Ishikawa (cell line): ENCODE measurements around the gene MCL1.

Experiments
- CEBPB ChIP-seq: IDR thresholded peaks from 2 replicates; pipeline ENCODE4 v1.6.1; 2012
- CREB1 ChIP-seq: IDR thresholded peaks from 2 replicates; pipeline ENCODE4 v1.6.1; 2012; ENCODE audit warnings: low read depth
- EGR1 ChIP-seq: IDR thresholded peaks from 2 replicates; pipeline ENCODE4 v1.6.1; 2012
- EP300 ChIP-seq: IDR thresholded peaks from 2 replicates; pipeline ENCODE4 v1.6.1; 2012; ENCODE audit warnings: borderline replicate concordance
- FOXM1 ChIP-seq: IDR thresholded peaks from 2 replicates; pipeline ENCODE4 v1.6.1; 2012; ENCODE audit warnings: low read depth, borderline replicate concordance
- MAX ChIP-seq: IDR thresholded peaks from 2 replicates; pipeline ENCODE4 v1.6.1; 2012
- NFIC ChIP-seq: IDR thresholded peaks from 2 replicates; pipeline ENCODE4 v1.6.1; 2012
- RAD21 ChIP-seq: IDR thresholded peaks from 2 replicates; pipeline ENCODE4 v1.6.1; 2012; ENCODE audit warnings: low read depth
- REST ChIP-seq: IDR thresholded peaks from 2 replicates; pipeline ENCODE4 v1.6.1; 2012; ENCODE audit warnings: low read depth, mild to moderate bottlenecking
- TAF1 ChIP-seq: IDR thresholded peaks from 2 replicates; pipeline ENCODE4 v1.6.1; 2012; ENCODE audit warnings: low read depth, mild to moderate bottlenecking
- TCF12 ChIP-seq: IDR thresholded peaks from 2 replicates; pipeline ENCODE4 v1.6.1; 2012; ENCODE audit warnings: low read depth
- TEAD4 ChIP-seq: IDR thresholded peaks from 2 replicates; pipeline ENCODE4 v1.6.1; 2012
- USF1 ChIP-seq: IDR thresholded peaks from 2 replicates; pipeline ENCODE4 v1.6.1; 2012
- YY1 ChIP-seq: IDR thresholded peaks from 2 replicates; pipeline ENCODE4 v1.6.1; 2012; ENCODE audit warnings: low read depth
- ZBTB7A ChIP-seq: IDR thresholded peaks from 2 replicates; pipeline ENCODE4 v1.6.1; 2012; ENCODE audit warnings: low read depth

The MCL1 gene

GRCh38 chr1:150559656-150560010 is 19.8 kb downstream of the MCL1 start:
- TF ChIP-seq EGR1: no peak
- no peak for TF ChIP-seq NFIC
- TF ChIP-seq EP300: no peak
- TF ChIP-seq CREB1: no peak
- TF ChIP-seq REST: no peak
- no peak for TF ChIP-seq TCF12
- TF ChIP-seq RAD21: no peak
- TF ChIP-seq FOXM1: no peak
- TF ChIP-seq ZBTB7A: no peak
- no peak for TF ChIP-seq TEAD4
- no peak for TF ChIP-seq CEBPB
- TF ChIP-seq USF1: no peak

- TF ChIP-seq EGR1 (no peak), FOXM1 (no peak), CREB1 (no peak), TAF1 (no peak), TCF12 (no peak), YY1 (no peak), REST (no peak), EP300 (no peak)
Observed at GRCh38 chr1:150558761-150559655, 20.4 kb downstream of the MCL1 start.

- no peak for TF ChIP-seq FOXM1
- no peak for TF ChIP-seq RAD21
- TF ChIP-seq EGR1: no peak
- TF ChIP-seq TCF12: no peak
- TF ChIP-seq EP300: no peak
- no peak for TF ChIP-seq MAX
- TF ChIP-seq CREB1: no peak
- TF ChIP-seq TAF1: no peak
- TF ChIP-seq NFIC: no peak
- no peak for TF ChIP-seq ZBTB7A
- no peak for TF ChIP-seq TEAD4
- TF ChIP-seq YY1: no peak
- no peak for TF ChIP-seq USF1
- TF ChIP-seq REST: no peak
- no peak for TF ChIP-seq CEBPB
Observed at GRCh38 chr1:150558303-150558704, 21.1 kb downstream of the MCL1 start.

- TF ChIP-seq CREB1: no peak
- no peak for TF ChIP-seq CEBPB
- TF ChIP-seq EGR1: no peak
- no peak for TF ChIP-seq NFIC
- no peak for TF ChIP-seq TEAD4
- TF ChIP-seq ZBTB7A: no peak
- TF ChIP-seq YY1: no peak
- no peak for TF ChIP-seq FOXM1
- no peak for TF ChIP-seq RAD21
- no peak for TF ChIP-seq MAX
- TF ChIP-seq TAF1: no peak
Observed at GRCh38 chr1:150557813-150558212, 21.6 kb downstream of the MCL1 start.
